Dermis lymphatic vessel endothelial cell (primary cell): ENCODE data around the gene THAP11. TPM values are rescaled to one million over a fixed set of nuclear protein-coding genes. Genes with fewer than 3 reads are reported as not detected.

Source experiments
- total RNA-seq: library from RNA; depleted of rRNA; stranded (reverse); fragments of >200 nt; gene quantifications from 2 replicates; pipeline ENCODE4 v1.2.1, GENCODE V29; 2014

Gene THAP11
- total RNA-seq: 34.5 and 38.6 TPM in 2 replicates

DNA sequence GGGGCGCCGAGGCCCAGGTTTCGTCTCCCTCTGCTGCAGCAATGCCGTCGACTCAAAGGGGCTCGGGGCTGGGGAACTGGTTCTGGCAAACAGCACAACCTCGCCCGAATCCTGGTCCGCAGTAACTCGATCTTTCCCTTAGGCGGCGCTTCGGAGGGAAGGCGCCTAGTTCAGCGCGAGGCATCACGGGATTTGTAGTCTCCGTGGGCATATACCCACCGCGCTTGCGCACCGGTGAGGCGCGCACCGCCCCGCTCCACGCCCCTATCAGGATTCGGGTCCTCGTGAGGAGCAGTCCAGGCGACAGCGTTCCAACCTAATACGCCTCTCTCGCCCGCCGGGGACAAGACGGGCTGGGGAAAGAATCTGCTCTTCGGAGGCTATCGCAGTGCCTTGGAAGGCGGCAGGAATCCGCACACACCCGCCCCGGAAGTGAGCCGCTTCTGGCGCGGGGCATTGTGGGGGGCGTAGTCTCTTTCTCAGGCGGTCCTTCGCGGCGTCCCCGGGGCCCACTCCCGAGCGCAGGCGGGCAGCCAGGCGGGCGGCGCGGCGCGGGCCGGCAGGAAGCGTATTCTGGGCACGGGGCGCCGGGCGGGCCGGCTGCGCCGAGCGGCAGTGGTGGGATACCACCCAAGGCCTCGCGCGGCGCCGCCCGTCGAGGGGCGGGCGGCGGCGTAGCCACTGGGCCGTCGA is at the start of gene THAP11:
Gene THAP11, plus strand, starts transcription at position 505 of the 693 bp plus-strand sequence. CDS start 235 bp downstream, outside the sequence.

DNA sequence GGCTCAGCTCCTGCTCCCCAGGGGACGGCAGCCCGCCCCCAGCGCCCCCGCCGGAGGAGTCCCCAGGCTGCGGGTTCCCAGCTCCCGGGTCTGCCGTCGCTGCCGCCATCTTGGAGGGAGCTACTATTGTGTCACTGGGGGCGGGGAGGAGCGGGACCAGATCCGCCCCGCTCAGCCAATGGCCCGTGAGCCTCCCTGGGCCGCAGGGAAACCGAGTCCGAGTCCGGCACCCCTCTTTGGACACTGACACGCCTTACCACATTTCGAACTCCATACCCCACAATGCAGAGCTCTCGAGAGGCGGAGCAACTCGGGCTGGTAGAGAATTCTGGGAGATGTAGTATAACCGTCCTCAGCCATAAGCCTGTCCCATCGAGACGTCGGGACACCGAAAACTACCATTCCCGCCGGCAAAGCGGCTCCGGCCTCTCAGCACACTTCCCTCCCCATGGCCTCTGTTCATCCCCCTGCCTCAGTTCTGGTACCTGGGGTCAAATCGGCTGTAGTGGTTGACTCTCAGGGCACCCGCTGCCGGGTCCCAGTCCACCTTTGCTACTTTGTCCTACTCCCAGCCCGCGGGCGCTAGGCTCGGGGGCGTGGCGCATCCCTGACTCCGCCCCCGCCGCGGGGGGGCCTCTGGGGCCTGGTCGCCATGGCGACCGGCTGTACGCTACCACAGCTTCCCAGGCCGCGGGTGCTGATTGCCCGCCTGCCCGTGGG is 35.5 kb upstream of the THAP11 start, which contains the start of the genes RANBP10 and TSNAXIP1:
Gene RANBP10, minus strand, starts transcription at position 133 of the 720 bp plus-strand sequence. Its CDS starts 24 bp downstream, at position 109.
Gene TSNAXIP1, plus strand, starts transcription at position 462 of the 720 bp plus-strand sequence. CDS start 261 bp downstream, outside the sequence.

DNA sequence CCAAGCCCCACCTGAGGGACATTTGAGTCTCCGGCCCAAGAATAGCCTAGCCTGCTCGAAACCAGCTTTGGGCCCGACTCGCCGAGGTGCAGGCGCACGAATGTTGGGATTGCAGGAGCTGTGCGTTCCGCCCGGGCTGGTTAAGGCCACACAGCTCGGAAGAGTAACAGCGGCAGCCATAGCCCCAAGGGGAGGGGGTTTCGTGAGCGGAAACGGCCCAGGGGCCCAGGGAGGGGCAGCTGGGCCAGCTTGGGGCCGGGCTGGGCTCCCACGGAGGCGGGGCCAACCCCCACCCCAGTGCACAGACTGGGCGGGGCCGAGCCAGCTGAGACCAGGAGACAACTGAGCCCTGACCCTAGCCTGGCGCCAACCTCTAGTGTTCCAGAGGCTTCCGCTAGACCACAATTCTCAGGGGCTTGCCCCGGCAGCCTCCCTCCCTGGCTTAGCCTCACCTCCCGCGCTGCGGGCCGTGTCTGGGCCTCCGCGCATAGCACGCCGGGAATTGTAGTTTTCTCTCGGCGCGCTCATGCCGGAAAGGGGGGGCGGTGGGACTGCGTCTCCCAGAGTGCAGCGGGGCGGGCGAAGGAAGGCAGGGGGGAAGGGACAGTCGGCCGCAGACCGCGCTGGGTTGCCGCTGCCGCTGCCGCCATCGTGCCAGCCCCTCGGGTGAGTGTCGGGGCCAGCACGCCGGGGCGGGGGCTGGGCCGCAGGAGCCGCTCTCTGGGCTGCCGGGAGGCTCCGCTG is 4.4 kb downstream of the THAP11 start, which contains the start of gene NUTF2:
Gene NUTF2, plus strand, starts transcription at position 614 of the 744 bp plus-strand sequence. CDS start 18,198 bp downstream, outside the sequence.

DNA sequence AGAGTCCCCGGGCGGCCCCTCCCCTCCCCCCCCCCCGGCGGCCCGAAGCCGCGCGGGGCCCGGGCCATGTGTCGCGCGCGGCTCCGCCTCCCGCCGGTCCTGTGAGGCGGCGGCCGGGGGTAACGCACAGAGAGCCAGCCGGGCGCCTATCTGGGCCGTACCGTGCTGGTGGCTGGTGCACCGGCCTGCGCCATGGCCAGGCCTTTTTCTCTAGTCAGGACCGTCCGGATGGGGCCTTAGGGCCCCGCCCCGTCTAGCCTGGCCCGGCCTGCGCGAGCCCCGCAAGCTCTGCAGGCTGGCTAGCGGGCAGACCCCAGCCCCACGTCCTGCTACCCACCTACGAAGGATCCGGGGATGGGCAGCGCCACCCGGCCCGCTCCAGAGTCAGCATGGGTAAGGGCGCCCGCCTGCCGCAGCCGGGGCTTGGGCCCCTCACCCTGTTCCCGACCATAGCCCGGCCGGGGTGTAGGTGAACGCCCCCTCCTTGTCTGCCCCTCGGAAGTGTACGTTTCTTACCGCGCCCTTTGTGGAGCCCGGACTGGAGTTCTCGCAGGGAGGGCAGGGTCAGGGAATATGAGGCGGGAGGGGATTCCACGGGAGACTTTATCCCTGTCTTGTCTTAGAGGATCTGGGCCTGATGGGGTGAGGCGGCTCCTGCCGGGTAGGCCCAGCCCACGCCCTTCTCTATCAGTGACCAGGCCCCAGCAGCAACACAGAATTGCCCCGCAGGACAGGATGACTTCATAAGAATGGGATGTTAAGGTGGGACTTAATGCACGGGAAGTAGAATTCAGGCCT is 5.1 kb downstream of the THAP11 start, which contains the start of gene CENPT:
Gene CENPT, minus strand, starts transcription at position 630 of the 798 bp plus-strand sequence. CDS start 13,834 bp downstream, outside the sequence.

DNA sequence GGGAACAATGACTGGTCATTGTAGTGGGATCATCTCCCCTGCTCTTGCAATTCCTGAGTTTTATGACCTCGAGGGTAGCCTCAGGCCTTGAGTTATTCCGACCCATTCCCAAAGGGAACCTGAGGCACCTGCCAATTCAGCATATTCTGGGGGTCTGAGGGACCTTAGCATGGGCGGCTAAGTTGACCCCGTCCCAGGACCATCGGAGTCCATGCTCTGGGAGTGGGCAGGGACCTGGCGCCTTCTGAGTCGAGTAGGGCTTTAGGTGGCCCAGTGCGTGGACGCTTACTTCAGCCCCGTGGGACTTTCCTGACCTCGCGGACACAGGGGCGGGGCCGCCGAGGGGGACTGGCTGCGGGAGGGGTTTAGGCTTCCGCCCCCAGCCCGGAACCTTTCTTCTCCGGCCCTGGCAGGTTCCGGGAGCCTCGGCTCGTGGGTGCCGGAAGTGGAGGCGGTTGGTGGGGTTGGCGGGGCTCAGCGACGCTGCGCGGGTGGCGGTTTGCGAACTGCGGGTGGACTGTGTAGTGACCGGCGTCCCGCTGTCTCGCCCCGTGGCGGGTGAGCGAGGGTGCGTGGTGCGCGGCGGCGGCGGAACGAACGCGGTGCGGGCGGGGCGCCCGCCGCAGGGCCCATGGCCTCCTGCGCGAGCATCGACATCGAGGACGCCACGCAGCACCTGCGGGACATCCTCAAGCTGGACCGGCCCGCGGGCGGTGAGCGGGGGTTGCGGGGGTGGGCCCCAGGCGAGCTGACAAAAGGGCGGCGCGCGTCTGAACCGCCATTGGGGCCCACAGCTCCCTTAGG is 30.7 kb downstream of the THAP11 start, which contains the start of gene EDC4:
Gene EDC4, plus strand, starts transcription at position 422 of the 804 bp plus-strand sequence. Its CDS starts 210 bp downstream, at position 632.

DNA sequence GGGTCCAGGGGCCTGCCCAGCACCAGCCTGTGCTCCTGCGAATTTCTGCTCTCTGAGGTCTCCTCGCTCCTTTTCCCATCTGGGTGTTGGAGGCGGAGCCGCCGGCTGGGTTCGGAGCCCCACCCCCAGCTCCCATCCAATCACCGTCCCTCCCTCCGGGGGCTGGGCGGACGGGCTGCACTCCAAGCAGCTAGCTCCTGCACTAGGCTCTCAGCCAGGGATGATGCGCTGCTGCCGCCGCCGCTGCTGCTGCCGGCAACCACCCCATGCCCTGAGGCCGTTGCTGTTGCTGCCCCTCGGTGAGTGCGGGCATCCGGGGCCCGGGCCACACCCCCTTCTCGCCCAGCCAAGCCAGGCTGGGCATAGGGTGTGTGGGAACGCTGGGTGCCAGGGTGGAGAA is 42.6 kb downstream of the THAP11 start, which contains the start of gene NRN1L:
Gene NRN1L, plus strand, starts transcription at position 202 of the 400 bp plus-strand sequence. Its CDS starts 19 bp downstream, at position 221.

DNA sequence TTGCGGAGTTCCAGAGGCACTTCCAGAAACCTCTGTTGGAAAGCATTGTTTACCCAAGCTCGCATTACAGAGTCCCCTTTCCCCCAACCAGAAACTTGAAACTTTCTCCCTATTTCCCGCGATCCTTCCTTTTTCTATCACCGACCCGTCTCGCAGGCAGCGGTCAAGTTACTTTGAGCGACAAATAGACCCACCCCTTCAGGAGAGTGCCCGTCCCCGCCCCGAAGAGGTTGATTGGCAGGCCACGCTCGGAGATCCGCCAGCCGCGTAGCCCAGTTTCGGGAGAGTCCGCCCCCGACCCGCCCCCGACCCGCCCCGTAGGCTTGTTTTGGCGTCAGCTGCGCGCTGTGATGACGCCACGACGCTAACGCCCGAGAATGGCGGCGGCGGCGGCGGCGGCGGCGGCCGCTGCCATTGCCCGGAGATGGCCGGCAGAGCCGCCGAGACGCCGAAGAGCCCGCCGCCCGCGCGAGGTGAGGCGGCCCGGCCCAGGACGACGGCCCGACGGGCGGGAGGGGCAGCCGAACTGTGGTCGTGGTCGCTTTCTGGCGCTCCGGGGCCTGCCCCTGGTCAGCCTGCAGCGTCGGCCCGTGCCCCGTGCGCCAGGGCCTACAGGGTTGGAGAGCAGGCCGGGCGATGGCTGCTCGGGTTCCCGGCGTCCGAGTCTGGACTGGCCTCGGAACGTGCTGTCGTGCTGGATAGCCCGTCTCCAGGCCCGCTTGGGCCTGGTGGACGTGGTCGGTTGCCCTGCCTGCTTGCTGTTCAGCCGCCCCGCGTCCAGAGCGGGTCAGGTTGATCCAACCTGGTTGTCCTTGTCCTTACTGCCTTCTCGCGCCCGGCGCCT is 51.0 kb downstream of the THAP11 start, which contains the start of gene PSKH1:
Gene PSKH1, plus strand, starts transcription at position 356 of the 844 bp plus-strand sequence. CDS start 15,496 bp downstream, outside the sequence.

Other genes starting within 250 kb of the THAP11 start
- gene CARMIL2, start 197.2 kb upstream of the THAP11 start, total RNA-seq: 0.17 and 0.33 TPM in 2 replicates
- 7.2 and 10.4 TPM in 2 replicates for gene ACD, start 182.1 kb upstream of the THAP11 start, total RNA-seq
- gene PARD6A, start 181.4 kb upstream of the THAP11 start, total RNA-seq: 1.5 and 2.8 TPM in 2 replicates
- gene ENKD1, start 175.6 kb upstream of the THAP11 start, total RNA-seq: 10.7 and 11.7 TPM in 2 replicates
- 3.3 and 3.8 TPM in 2 replicates for gene C16orf86, start 175.5 kb upstream of the THAP11 start, total RNA-seq
- gene GFOD2, start 123.0 kb upstream of the THAP11 start, total RNA-seq: 63.6 and 72.4 TPM in 2 replicates
- 7.0 and 7.9 TPM in 2 replicates for gene RANBP10, start 35.8 kb upstream of the THAP11 start, total RNA-seq
- gene TSNAXIP1, start 35.4 kb upstream of the THAP11 start, total RNA-seq: 0.26 and 0.76 TPM in 2 replicates
- 161 and 190 TPM in 2 replicates for gene NUTF2, start 4.6 kb downstream of the THAP11 start, total RNA-seq
- gene CENPT, start 5.4 kb downstream of the THAP11 start, total RNA-seq: 16.4 and 16.6 TPM in 2 replicates
- gene EDC4, start 30.7 kb downstream of the THAP11 start, total RNA-seq: 43.3 and 46.4 TPM in 2 replicates
- 0.22 TPM in 1 of 2 replicates, not detected in the other for gene NRN1L, start 42.6 kb downstream of the THAP11 start, total RNA-seq
- gene PSKH1, start 50.9 kb downstream of the THAP11 start, total RNA-seq: 13.3 and 14.9 TPM in 2 replicates
- gene CTRL, start 89.5 kb downstream of the THAP11 start, total RNA-seq: 0.26 and 0.33 TPM in 2 replicates
- gene PSMB10, start 94.5 kb downstream of the THAP11 start, total RNA-seq: 70.5 and 98.4 TPM in 2 replicates
- gene LCAT, start 101.8 kb downstream of the THAP11 start, total RNA-seq: 2.8 and 3.0 TPM in 2 replicates
- gene SLC12A4, start 126.3 kb downstream of the THAP11 start, total RNA-seq: 55.5 and 80.1 TPM in 2 replicates
- 0.09 and 0.11 TPM in 2 replicates for gene DPEP3, start 138.2 kb downstream of the THAP11 start, total RNA-seq
- gene DPEP2, start 157.2 kb downstream of the THAP11 start, total RNA-seq: 15.0 and 30.2 TPM in 2 replicates
- 0.09 and 0.11 TPM in 2 replicates for gene DPEP2NB, start 173.6 kb downstream of the THAP11 start, total RNA-seq
- 23.5 and 25.4 TPM in 2 replicates for gene DDX28, start 180.9 kb downstream of the THAP11 start, total RNA-seq
- gene DUS2, start 181.0 kb downstream of the THAP11 start, total RNA-seq: 20.9 and 23.5 TPM in 2 replicates
- 19.5 and 29.1 TPM in 2 replicates for gene NFATC3, start 243.1 kb downstream of the THAP11 start, total RNA-seq